NCI-H82 (cell line): ENCODE measurements around the gene MRGPRE.

Experiments
- DNase-seq: peaks from one replicate; lab custom pipeline; 2025; lab: John Stamatoyannopoulos, UW

The MRGPRE gene

GRCh38 chr11:3178349-3178748, 53.9 kb downstream of the MRGPRE start:
- DNase-seq = no peak

GRCh38 chr11:3177931-3178330, 54.3 kb downstream of the MRGPRE start:
- DNase-seq = no peak
